ENCODE measurements around the gene ZPBP2. TPM values are rescaled to one million over a fixed set of nuclear protein-coding genes. Genes with fewer than 3 reads are reported as not detected.
"Not testable (repeated sequence)": the region's sequence is repeated elsewhere in the genome, so short reads cannot be mapped to it uniquely, and the experiment has no call there.

The ZPBP2 gene
- total and polyA plus RNA-seq, 8 donors, result not detected

- intact Hi-C loops (cut with DNase I), result no loop called here
- DNase-seq (peak in 2 of 4 donors; percentile 4 to 51), ATAC-seq (peak; percentile 57)
- H3K36me3 ChIP-seq, result no peaks in the 10 kb centered on the region
- TF ChIP-seq CTCF (IDR thresholded peaks at IDR 0.05), result no peak
- no peak overlapping the region for H3K27ac ChIP-seq
- H3K4me1 ChIP-seq, result no peaks in the 10 kb centered on the region
- no peak overlapping the region for H3K4me3 ChIP-seq
- no peaks in the 10 kb centered on the region for H3K9me3 ChIP-seq
- H3K27me3 ChIP-seq, result no peaks in the 10 kb centered on the region
These were observed 31.2 kb downstream of the ZPBP2 start for GRCh38 chr17:39899215-39899614.

GRCh38 chr17:39902027-39902426 is 34.0 kb downstream of the ZPBP2 start:
- DNase-seq; H3K27me3 ChIP-seq; intact Hi-C loops (cut with DNase I): not testable (repeated sequence)

GRCh38 chr17:39903158-39903884 is 35.3 kb downstream of the ZPBP2 start:
- ATAC-seq, result no peak
- Histone ChIP-seq H3K27ac (no peak overlapping the region), H3K9me3 (no peaks in the 10 kb centered on the region), H3K36me3 (no peaks in the 10 kb centered on the region), H3K4me3 (no peak overlapping the region), H3K4me1 (no peaks in the 10 kb centered on the region), H3K27me3 (no peaks in the 10 kb centered on the region)
- intact Hi-C loops (cut with DNase I), result no loop called here
- TF ChIP-seq CTCF (IDR thresholded peaks at IDR 0.05), result no peak
- no peak for DNase-seq

More at GRCh38 chr17:39902027-39902426, 34.0 kb downstream of the ZPBP2 start:
- H3K27ac ChIP-seq, H3K4me1 ChIP-seq, ATAC-seq, H3K4me3 ChIP-seq, H3K9me3 ChIP-seq, H3K36me3 ChIP-seq: not testable (repeated sequence)

- Histone ChIP-seq H3K27me3 (no peaks in the 10 kb centered on the region), H3K27ac (no peak overlapping the region), H3K4me1 (no peaks in the 10 kb centered on the region), H3K9me3 (no peaks in the 10 kb centered on the region), H3K4me3 (no peak overlapping the region), H3K36me3 (peaks cover 0 to 8% of the 10 kb centered on the region in 2 donors)
- intact Hi-C loops (cut with DNase I), result no loop called here
- TF ChIP-seq CTCF (IDR thresholded peaks at IDR 0.05), result no peak
- ATAC-seq (no peak), DNase-seq (no peak)
These were observed 36.9 kb downstream of the ZPBP2 start for GRCh38 chr17:39904990-39905288.

- Histone ChIP-seq H3K4me3 (no peak overlapping the region), H3K27me3 (no peaks in the 10 kb centered on the region), H3K4me1 (no peaks in the 10 kb centered on the region), H3K27ac (no peak overlapping the region), H3K9me3 (no peaks in the 10 kb centered on the region), H3K36me3 (peaks cover 0 to 15% of the 10 kb centered on the region in 2 donors)
- DNase-seq, result no peak
- intact Hi-C loops (cut with DNase I), result no loop called here
- TF ChIP-seq CTCF (IDR thresholded peaks at IDR 0.05), result no peak
- ATAC-seq, result no peak
These were observed 40.9 kb downstream of the ZPBP2 start for GRCh38 chr17:39908789-39909352.

- no peak for TF ChIP-seq CTCF (IDR thresholded peaks at IDR 0.05)
- no peaks in the 10 kb centered on the region for H3K4me1 ChIP-seq
- peaks cover 0 to 20% of the 10 kb centered on the region in 2 donors for H3K36me3 ChIP-seq
- no peaks in the 10 kb centered on the region for H3K27me3 ChIP-seq
- no peak overlapping the region for H3K27ac ChIP-seq
- intact Hi-C loops (cut with DNase I), result no loop called here
- H3K4me3 ChIP-seq, result no peak overlapping the region
- no peak for DNase-seq
- ATAC-seq, result no peak
- no peaks in the 10 kb centered on the region for H3K9me3 ChIP-seq
These were observed 46.0 kb downstream of the ZPBP2 start for GRCh38 chr17:39913989-39914388.

All from left lung (tissue), 10 donors.